Activated T-cell treated with anti-CD3 and anti-CD28 coated beads, Interleukin-2, amount 50 U/mL, for 1 hour (primary cell): ENCODE results near the gene DLX3.

ENCODE experiments used
- DNase-seq: peaks from one replicate; pipeline ENCODE4 v3.0.0-alpha.2; 2020

The DLX3 gene

GRCh38 chr17:49991409-49991808 lies 3.6 kb downstream of the DLX3 start:
- DNase-seq: no peak

DNA sequence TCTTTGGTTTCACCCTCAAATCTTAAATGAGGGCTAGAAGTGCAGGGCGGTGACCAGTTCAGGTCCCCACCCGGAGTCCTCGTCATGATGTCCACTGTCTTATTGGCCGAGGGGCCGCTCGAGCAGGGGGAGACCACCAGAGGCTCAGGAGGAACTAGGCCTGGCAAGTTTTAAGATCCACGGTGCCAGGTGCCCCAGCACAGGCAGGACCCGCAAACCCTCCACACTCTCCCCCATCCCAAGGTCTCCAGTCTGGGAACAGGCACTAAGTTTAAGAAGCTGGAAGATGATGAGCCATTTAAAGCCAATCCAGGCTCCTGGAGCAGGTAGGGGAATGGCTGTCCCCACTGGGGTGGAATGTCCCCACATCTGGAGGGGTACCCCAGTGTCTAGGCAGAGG lies 4.1 kb downstream of the DLX3 start:
- no peak for DNase-seq

GRCh38 chr17:49990331-49990730 lies 4.7 kb downstream of the DLX3 start:
- DNase-seq: no peak

- no peak for DNase-seq
Measured at GRCh38 chr17:49989518-49989880, 5.5 kb downstream of the DLX3 start.

- no peak for DNase-seq
Measured at GRCh38 chr17:49987681-49988441, 7.2 kb downstream of the DLX3 start.

- DNase-seq: no peak
Measured at GRCh38 chr17:49987290-49987585, 7.8 kb downstream of the DLX3 start.

DNA sequence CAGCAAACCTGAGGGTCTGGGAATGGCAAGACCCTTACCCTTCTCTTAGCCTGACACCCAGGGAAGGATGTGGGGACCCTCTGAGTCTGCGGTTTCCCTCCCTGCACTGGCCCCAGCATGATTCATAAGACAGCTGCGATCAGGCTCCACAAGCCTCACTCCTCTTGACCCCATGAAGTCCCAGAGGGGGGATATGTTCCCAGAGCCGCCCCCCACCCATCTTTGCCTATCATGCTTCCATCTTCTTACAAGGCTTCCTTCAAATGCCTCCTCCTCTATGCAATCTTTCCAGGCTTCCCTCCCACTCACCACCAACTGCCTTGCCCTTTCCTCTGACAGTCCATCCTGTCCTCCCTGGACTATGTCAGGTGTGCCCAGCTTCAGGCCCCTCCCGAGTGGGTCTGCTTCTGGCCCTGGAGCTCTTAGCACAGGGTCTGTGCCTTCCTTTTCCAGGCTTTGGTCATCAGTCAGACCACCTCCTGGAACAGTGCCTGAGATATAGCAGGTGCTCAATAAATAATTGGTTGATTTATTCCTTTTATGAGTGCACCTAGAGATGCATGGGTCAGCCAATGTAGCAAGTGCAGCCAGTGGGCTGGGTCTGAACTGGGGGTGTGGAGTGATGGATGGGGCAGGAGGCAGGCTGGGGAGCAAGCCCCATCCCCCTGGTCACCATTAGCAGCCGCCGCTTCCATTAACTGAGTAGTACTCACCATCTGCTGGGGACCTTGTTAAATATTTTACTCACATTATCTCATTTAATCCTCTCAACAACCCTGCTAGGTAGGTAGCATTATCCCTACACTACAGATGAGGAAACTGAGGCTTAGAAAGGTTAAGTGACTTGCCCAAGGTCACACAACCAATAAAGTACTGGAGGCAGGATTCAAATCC lies 8.4 kb downstream of the DLX3 start:
- DNase-seq: no peak

DNA sequence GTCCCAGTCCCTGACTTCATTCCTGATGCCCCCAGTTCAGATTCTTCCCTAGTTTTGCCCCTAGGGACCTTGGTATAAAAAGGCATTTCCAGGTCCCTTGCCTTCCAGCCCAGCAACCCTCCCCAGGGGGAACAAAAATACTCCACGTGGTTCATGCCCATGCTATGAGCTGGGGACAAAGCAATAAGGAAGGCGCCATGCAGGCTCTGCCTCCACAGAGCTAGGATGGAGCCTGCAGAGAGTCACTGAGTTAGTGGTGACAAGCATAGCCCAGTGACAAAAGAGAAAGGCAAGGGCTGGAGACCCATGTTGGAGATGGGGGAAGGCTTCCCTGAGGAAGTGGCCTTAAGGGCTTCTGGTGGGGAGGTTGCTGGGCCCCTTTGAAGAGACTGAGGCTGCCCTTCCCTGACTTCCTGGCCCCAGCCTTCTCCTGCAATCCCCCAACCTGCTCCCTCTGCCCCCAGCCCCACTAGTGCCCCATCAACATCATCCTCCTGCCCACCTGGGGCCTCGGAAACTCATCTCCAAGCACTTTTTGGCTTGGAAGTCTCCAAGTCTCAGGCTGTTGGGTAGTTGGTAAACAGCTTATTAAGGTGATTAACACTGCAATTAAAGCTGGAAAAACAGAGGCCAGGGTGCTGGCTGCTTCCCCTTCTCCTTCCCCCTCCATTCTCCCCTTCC lies 9.6 kb downstream of the DLX3 start:
- no peak for DNase-seq

- DNase-seq: no peak
Measured at GRCh38 chr17:49984776-49985175, 10.2 kb downstream of the DLX3 start.

GRCh38 chr17:49984283-49984682 lies 10.7 kb downstream of the DLX3 start:
- no peak for DNase-seq

- DNase-seq: no peak
Measured at GRCh38 chr17:49980703-49981197, 14.3 kb downstream of the DLX3 start.

DNA sequence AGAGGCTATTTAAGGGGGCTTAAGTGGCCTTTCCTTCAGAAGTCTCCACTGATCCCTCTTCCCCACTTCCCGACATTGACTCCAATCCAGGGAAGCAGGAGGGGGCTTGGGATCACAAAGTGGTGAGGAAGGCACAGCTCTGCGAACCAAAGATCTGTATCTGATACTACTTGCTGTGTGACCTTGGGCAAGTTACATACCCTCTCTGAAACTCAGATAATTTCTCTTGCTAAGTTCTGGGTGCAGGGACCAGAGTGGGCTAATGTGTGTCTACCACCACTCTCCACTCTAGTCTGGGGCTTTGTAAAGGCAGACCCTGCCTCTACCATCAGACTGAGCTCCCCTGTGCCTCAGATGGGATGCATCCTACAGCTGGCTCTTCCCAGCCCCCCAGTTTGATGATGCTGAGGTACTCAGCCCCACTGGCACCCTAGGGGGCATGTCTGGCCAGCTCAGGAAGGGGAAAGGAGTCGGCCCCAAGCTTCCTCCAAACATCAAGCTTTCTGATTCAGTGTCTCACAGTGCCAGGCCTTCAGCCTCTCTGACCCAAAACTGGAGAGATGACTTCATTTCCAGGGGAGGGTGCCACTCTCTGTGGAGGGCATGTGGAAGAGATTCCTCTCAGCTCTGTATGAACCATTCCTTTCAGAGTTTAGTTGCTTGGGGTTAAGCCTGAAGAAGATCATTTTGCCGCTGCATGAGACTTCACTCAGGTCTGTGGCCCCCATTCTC lies 15.1 kb downstream of the DLX3 start:
- DNase-seq: no peak

GRCh38 chr17:49978501-49978900 lies 16.5 kb downstream of the DLX3 start:
- no peak for DNase-seq

DNA sequence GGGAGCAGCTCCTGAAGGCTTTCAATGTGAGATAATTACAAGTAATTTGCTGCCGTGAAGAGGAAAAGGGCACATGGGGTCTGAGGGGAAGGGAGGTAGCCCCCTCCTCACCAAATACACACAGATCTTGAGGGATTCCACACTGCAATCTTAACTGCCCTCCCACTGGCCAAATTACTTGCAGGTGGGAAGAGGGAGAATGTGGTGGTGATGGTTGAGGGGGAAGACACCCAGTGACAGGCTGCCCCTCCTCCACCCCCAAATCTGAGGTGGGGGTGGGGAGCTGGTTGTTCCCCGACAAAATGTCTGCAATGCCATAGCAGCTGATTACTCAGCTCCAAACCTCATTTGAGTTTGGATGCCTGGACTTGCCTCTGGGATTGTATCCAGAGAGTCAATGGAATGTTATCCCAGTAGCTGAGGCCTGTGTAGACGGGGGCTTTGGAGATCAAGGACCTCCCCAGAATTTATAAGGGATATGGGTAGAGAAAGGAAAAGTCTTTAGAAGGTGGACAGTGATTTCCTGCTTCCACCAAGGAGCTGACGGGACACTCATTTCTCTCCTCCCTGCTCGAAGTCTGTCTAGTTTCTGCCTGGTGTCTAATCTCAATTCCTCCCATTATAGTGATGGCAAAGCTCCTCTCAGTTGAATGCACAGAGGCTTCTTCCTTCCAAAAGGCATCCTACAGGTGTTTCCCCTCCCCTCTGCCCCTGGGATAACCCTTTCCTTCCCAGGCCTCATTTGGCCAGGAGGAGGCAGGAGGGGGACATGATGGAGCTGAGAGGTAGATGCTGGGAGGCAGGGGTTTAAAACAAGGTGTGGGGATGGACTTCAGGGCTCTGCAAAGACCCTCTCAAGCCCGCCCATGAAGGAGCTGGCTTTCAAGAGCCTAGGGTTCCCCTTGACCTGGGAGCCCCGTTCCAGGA lies 17.3 kb downstream of the DLX3 start:
- DNase-seq: no peak

- no peak for DNase-seq
Measured at GRCh38 chr17:49976828-49977202, 18.2 kb downstream of the DLX3 start.

GRCh38 chr17:49976163-49976827 lies 18.7 kb downstream of the DLX3 start:
- no peak for DNase-seq

- DNase-seq: no peak
Measured at GRCh38 chr17:49975531-49975930, 19.5 kb downstream of the DLX3 start.

GRCh38 chr17:49973271-49973615 lies 21.8 kb downstream of the DLX3 start:
- DNase-seq: no peak

- DNase-seq: no peak
Measured at GRCh38 chr17:49972486-49973270, 22.3 kb downstream of the DLX3 start.

GRCh38 chr17:49971848-49972485 lies 23.1 kb downstream of the DLX3 start:
- no peak for DNase-seq
